Measurements from ENCODE around the gene PPP6R1.

GRCh38 chr19:55261671-55262126, 2.9 kb upstream of the PPP6R1 start:
- TF ChIP-seq POLR2A (IDR thresholded peaks at IDR 0.05) (no peak), CTCF (IDR thresholded peaks at IDR 0.05) (no peak)

Data from lower leg skin (tissue), 3 donors.